T-helper 17 cell (primary cell): ENCODE measurements around the gene RMDN3. TPM values are rescaled to one million over a fixed set of nuclear protein-coding genes. Genes with fewer than 3 reads are reported as not detected.

Experiments
- ATAC-seq: fragments of 150-1000 bp; cut with Tn5 transposase; 2 replicates; pipeline ENCODE4 v1.10.0; 2021; ENCODE audit warnings: mild to moderate bottlenecking, moderate library complexity
- DNase-seq, 3 donors: peaks; one replicate each; pipeline versions ENCODE4 v3.0.0 to v3.0.0-alpha.2; 2020 to 2021
- H3K9me3 ChIP-seq: one replicate; pipeline ENCODE4 v1.7.0; 2013; ENCODE audit warnings: low read length, mild to moderate bottlenecking; ENCODE audit not compliant: control insufficient read depth, poor library complexity, severe bottlenecking
- H3K27ac Mint-ChIP-seq: one replicate; pipeline ENCODE4 v1.8.0; 2022; ENCODE audit warnings: mild to moderate bottlenecking, moderate library complexity, mixed read lengths
- H3K27me3 Mint-ChIP-seq: one replicate; pipeline ENCODE4 v1.8.0; 2022; ENCODE audit warnings: mixed read lengths
- H3K36me3 Mint-ChIP-seq: one replicate; pipeline ENCODE4 v1.8.0; 2022; ENCODE audit warnings: low read depth, mixed read lengths
- H3K4me1 Mint-ChIP-seq: one replicate; pipeline ENCODE4 v1.8.0; 2022; ENCODE audit warnings: mild to moderate bottlenecking, mixed read lengths
- H3K4me3 Mint-ChIP-seq: one replicate; pipeline ENCODE4 v1.8.0; 2022; ENCODE audit warnings: mild to moderate bottlenecking, moderate library complexity, mixed read lengths
- total RNA-seq, 4 donors: library from RNA in 2 of 4; stranded (reverse) in 2 of 4; gene quantifications; one replicate each; pipeline ENCODE4 v1.2.3 and lab custom pipeline; 2022 to 2026

RMDN3 gene
- total RNA-seq, 2 donors from 2014 or later = 31.4 to 33.1 TPM

DNA sequence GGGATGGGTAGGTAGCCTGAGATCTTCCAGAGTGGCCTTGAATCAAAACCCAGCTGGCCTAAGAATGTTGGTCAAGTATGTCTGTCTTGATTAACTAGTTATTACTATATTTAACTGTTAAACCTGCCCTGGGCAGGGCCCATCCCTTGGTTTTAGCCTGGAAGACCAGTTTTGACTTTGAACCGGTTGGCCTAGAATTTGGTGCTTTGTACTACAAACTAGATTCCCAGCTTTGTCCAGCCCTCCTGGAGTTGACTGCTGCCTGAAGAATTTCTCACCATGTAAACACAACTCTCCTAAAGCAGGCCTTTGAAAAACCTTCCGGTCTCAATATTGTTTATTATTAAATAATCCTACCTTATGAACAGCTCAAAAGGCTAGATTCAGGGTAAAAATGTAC is 30.8 kb upstream of the RMDN3 start:
- Mint-ChIP-seq H3K27ac (no peak overlapping the region), H3K4me3 (no peak overlapping the region), H3K36me3 (no peaks in the 10 kb centered on the region), H3K27me3 (no peaks in the 10 kb centered on the region), H3K4me1 (peaks cover 29% of the 10 kb centered on the region)
- ATAC-seq (no peak), DNase-seq (no peak)
- H3K9me3 ChIP-seq = no peaks in the 10 kb centered on the region

DNA sequence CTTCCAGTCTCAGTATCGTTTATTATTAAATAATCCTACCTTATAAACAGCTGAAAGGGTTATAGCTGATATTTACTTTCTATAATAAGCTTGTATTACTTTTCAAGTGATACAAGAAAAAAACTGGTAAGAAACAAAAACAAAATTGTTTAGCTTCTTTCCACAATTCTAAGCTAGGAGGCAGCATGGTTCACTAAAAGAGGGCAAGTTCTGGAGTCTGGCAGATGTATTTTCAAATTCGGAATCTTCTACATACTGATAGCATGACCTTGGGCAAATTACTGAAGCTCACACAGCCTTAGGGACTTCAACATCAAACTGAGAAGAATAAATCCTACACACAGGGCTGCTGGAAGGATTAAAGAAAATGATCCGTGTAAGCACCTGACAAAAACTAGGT is 30.1 kb upstream of the RMDN3 start:
- Mint-ChIP-seq H3K4me3 (no peak overlapping the region), H3K4me1 (peaks cover 29% of the 10 kb centered on the region), H3K27ac (no peak overlapping the region), H3K36me3 (no peaks in the 10 kb centered on the region), H3K27me3 (no peaks in the 10 kb centered on the region)
- no peak for ATAC-seq
- no peaks in the 10 kb centered on the region for H3K9me3 ChIP-seq
- no peak for DNase-seq

DNA sequence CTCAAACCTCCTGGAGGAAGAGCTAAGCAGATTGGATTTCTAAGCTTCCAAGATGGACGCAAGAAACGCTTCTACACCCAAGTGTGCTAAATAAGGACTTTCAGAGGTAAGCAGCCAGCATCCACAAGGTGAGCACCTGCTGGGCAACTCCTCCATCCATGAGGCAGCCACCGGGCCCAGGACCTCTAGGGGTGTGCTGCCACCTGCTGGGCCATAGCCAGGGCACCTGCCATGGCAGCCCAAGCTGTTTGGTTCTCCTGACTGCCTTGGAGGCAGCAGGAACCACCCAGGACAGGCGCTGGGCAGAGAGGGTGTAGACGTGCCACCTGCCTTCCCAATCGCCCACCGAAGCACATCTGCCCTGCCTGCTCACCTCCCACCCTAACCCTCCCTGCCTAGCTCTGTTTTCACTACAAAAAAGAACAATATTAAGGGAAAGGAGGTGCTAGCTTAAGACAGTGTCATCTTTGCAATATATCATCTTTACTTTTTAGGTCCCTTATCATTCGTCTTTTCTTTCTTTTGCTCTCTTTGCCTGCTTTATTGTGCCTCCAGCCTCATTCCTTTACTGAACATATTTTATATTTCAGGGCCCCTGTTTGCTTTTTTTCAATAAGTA is 27.7 kb upstream of the RMDN3 start:
- H3K9me3 ChIP-seq = no peaks in the 10 kb centered on the region
- H3K27ac Mint-ChIP-seq = no peak overlapping the region
- DNase-seq = peak; percentile 64 to 80 (median 68)
- H3K27me3 Mint-ChIP-seq = no peaks in the 10 kb centered on the region
- H3K4me1 Mint-ChIP-seq = peaks cover 19% of the 10 kb centered on the region
- H3K36me3 Mint-ChIP-seq = peaks cover 5% of the 10 kb centered on the region
- H3K4me3 Mint-ChIP-seq = no peak overlapping the region
- ATAC-seq = peak; percentile 92

DNA sequence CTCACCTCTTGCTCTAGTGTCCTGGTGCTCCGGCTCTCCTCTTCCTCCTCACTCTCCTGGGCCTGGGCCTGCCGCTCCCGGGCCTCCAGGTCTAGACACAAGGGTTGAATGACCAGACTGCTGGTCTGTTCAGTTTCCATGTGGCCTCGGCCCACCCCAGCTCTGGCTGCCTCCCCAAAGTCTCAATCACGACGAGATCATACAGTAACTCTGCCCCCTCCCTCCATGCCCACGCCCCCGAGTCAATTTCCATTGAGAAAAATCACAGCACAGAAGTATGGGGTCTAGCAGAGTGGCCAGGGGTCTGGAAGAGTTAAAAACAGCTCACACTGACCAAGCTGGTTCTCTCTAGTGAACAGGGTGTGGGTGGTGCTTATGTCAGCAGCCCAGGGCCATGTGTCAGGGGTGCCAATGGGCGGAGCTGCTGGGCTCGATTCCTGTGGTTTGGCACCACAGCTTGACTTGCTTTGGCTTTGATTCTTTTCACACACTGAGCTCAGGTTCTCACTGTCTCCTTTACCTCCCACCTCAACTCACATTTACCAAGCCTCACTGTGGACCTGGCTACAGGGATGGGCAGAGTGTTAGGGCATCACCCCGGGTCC is 21.6 kb upstream of the RMDN3 start:
- Mint-ChIP-seq H3K4me3 (no peak overlapping the region), H3K27ac (no peak overlapping the region), H3K27me3 (no peaks in the 10 kb centered on the region), H3K36me3 (peaks cover 9% of the 10 kb centered on the region), H3K4me1 (peaks cover 6% of the 10 kb centered on the region)
- DNase-seq = no peak
- no peaks in the 10 kb centered on the region for H3K9me3 ChIP-seq
- ATAC-seq = peak; percentile 59

DNA sequence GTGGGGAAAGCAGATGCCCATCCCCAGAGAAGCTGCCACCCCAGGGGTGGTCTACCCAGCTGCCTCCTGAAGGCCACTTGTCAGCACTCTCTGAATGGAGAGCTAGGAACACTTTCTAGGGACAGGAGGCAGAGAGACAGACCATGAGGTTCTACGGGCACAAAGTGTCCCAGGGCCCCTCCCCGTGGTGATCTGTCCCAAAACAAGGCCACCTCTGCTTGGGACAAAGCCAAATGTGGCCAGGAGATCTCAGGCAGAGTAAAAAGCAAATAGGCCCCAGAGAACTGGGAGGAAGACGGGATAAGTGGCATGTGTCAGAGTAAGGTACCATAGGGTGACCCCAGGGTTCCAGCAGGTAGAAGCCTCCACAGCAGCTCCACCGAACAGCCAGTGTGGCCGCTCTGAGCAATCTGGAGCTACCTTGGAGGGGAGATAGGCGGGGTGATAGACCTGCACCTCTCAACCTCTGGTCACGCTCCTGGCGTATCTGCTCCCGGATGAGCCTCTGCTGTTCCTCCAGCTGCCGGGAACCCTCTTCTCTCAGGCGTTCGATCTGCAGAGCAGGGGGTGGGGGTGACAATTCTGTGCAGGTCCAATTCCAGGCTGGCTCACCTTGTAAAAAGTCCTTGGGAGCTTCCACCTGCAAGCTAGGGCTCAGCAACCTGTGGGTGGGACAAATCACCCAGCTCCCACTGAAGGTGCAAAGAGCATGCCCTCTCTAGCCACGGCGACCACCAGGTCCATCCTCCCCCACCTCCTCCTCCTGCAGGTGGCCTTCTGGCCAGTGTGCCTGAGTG is 20.9 kb upstream of the RMDN3 start:
- H3K9me3 ChIP-seq = no peaks in the 10 kb centered on the region
- no peak overlapping the region for H3K27ac Mint-ChIP-seq
- DNase-seq (no peak), ATAC-seq (no peak)
- no peaks in the 10 kb centered on the region for H3K27me3 Mint-ChIP-seq
- peaks cover 9% of the 10 kb centered on the region for H3K36me3 Mint-ChIP-seq
- H3K4me3 Mint-ChIP-seq = no peak overlapping the region
- peaks cover 6% of the 10 kb centered on the region for H3K4me1 Mint-ChIP-seq

DNA sequence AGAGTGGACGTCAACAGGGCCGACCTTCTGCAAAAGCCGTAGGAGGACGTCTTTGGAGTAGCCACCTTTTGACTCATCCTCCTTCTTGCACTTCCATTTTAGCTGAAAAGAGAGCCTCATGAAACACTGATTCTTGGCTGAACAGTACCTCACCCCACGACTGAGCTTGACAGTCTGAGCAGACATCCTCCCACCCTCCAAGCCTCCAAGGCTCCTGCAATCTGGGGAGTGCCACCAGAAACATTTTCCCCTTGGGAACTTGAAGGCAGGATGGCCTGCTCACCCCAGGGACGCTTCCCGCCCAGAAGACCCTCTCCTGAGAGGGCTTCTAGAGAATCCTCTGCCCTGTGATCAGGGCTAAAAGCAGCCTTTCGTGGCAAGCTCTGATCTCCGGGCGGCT is 20.0 kb upstream of the RMDN3 start:
- peaks cover 8% of the 10 kb centered on the region for H3K4me1 Mint-ChIP-seq
- no peak overlapping the region for H3K4me3 Mint-ChIP-seq
- peaks cover 9% of the 10 kb centered on the region for H3K36me3 Mint-ChIP-seq
- H3K9me3 ChIP-seq = no peaks in the 10 kb centered on the region
- peak overlapping the region; percentile 82 for H3K27ac Mint-ChIP-seq
- DNase-seq (no peak), ATAC-seq (no peak)
- no peaks in the 10 kb centered on the region for H3K27me3 Mint-ChIP-seq

DNA sequence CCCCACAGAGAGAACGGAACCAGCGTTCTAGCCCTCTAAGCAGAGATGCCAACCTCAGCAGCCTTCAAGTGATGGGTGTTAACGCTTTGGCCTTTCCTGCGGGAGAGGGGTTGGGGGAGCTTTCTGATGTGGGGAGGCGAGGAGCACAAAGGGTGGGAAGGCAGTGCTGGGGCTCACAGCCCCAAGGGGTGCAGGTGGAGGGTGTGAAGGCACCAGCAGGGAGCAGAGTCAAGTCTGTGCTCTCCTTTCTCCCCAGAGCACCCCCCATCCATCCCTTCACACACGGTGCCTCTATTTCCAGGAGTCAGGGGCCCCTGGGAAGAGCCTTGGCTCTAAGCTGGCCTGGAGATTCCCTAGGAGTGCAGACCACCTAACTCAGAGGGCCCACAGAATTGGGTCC is 18.8 kb upstream of the RMDN3 start:
- no peaks in the 10 kb centered on the region for H3K27me3 Mint-ChIP-seq
- peaks cover 5% of the 10 kb centered on the region for H3K36me3 Mint-ChIP-seq
- peak overlapping the region; percentile 82 for H3K27ac Mint-ChIP-seq
- H3K4me1 Mint-ChIP-seq = peaks cover 17% of the 10 kb centered on the region
- no peak overlapping the region for H3K4me3 Mint-ChIP-seq
- no peak for DNase-seq
- ATAC-seq = no peak
- H3K9me3 ChIP-seq = no peaks in the 10 kb centered on the region

DNA sequence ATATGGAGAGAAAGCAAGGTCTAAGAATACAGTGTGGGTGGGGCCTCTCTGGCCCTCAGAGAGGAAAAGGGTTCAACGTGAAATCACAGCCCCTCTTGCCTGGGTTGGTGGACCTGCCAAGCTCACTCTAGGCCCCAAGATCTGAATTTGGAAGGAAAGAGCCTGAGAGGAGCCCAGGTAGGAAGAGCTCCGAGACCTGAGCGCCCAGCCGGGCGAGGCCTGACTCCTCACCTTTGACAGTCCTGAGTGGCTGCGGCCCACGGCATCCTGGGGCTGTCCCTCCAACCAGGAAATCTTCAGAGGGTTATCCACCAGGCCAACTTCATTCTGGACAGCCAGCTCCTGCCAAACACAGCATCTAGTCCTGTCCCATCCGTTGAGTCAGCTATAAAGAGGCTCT is 18.4 kb upstream of the RMDN3 start:
- DNase-seq (no peak), ATAC-seq (no peak)
- Mint-ChIP-seq H3K27me3 (no peaks in the 10 kb centered on the region), H3K4me3 (no peak overlapping the region), H3K36me3 (peaks cover 5% of the 10 kb centered on the region), H3K27ac (peak overlapping the region; percentile 82), H3K4me1 (peaks cover 17% of the 10 kb centered on the region)
- no peaks in the 10 kb centered on the region for H3K9me3 ChIP-seq

DNA sequence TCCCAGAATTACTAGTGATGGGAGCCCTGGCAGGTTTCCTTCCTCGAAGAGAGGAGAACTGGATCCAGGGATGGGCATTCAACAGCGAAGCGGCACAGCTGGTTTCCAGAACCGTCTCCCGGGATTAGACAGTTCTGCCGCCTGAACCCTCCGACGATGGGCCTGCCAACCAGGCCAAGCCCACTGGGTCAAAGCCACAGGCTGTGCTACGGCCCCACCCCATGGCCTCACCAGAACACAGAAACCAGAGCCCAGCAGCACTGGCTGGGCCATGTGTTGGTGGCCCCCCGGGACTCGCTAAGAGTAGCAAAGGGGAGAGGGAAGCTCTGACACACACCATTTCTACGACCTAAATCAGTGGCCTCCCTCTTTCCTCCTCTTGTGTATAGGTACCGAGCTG is 17.0 kb upstream of the RMDN3 start:
- DNase-seq = no peak
- Mint-ChIP-seq H3K4me1 (peaks cover 19% of the 10 kb centered on the region), H3K4me3 (no peak overlapping the region), H3K27me3 (no peaks in the 10 kb centered on the region), H3K27ac (no peak overlapping the region), H3K36me3 (peaks cover 5% of the 10 kb centered on the region)
- no peak for ATAC-seq
- H3K9me3 ChIP-seq = no peaks in the 10 kb centered on the region

DNA sequence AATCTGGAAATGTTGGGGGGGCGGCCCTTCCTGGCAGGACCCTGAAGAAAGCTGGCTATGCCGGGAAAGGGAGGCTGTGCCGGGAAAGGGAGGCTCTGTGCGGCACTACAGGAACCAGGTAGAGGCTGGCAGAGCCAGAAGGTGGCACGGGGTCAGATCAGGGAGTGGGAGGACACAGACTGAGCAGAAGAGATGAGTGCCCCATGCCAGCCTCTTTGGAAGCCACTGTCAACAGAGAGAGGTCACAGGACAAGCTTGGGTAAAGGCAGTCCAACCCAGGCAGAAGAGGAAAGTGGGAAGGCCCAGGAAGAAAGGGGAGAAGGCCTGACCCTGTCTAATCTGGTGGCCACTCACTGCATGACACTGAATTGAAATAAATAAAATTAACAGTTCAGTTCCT is 16.2 kb upstream of the RMDN3 start:
- ATAC-seq (no peak), DNase-seq (no peak)
- H3K27ac Mint-ChIP-seq = no peak overlapping the region
- no peak overlapping the region for H3K4me3 Mint-ChIP-seq
- peaks cover 13% of the 10 kb centered on the region for H3K4me1 Mint-ChIP-seq
- H3K27me3 Mint-ChIP-seq = no peaks in the 10 kb centered on the region
- peaks cover 3% of the 10 kb centered on the region for H3K36me3 Mint-ChIP-seq
- H3K9me3 ChIP-seq = no peaks in the 10 kb centered on the region

DNA sequence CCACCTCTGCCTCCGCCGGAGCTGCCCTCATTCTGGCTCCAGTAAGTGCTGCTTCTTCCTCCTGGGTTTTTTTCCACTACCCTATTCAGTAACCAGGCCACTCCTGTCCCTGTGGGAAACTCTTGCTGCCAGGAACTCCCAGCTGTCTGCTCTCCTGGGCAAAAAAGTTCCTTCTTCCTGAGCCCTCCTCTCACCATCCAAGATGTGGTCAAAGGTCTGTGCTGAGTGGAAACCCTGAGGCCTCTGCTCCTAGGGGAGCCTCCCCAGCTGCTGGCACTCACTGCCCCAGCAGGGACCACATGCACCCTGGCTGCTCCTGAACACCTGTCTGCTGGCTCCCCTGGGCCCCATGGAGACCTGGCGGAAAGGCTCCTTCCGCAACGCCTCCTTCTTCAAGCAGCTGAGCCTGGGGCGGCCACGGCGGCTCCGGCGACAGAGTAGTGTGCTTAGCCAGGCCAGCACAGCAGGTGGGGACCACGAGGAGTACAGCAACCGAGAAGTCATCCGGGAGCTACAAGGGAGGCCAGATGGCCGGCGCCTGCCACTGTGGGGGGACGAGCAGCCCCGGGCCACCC is 15.2 kb upstream of the RMDN3 start:
- peak overlapping the region; percentile 79 for H3K27ac Mint-ChIP-seq
- H3K36me3 Mint-ChIP-seq = peaks cover 3% of the 10 kb centered on the region
- H3K4me3 Mint-ChIP-seq = peak overlapping the region; percentile 53
- ATAC-seq (no peak), DNase-seq (no peak)
- peaks cover 17% of the 10 kb centered on the region for H3K4me1 Mint-ChIP-seq
- H3K27me3 Mint-ChIP-seq = no peaks in the 10 kb centered on the region
- H3K9me3 ChIP-seq = no peaks in the 10 kb centered on the region

DNA sequence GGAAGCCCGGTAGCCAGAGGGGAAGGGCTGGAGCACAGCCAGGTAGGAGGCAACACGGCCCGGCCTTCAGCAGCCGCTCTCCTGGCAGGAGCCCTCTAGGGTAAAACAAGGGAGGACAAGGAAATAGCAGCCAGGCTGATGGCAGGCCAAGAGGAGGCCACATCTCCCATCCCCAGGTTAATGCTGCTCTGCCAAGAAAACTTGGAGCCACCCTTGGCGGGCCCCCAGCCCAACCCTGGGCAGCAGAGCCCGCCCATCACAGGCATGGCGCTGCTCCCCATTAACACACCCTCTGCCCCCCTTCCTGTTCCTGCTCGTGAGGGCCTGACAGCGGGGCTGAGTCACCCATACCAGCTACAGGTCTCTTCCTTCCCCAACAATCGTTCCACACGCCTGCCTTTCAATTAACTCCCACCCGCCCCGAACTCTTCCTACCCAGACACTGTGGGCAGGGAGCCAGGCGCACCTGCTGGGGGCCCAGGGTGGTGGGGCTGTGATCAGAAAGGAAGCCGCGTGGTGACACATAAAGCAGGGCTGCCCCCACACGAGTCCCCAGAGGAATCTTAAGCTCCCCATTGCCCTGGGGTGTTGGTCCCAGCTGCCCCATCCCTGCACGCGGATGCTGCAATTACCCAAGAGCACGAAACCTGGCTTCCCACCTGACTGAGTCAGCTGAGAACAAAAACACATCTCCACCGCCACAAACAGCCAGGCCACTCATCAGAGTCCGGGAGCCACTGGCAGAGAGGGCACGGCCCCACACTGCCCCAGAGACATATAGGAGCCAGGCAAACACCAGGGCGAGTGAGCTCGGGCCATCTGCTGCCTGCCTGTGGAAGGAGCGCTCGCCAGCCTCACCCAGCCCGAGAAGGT is 14.5 kb upstream of the RMDN3 start, which contains the start of gene C15orf62:
C15orf62 (plus strand) TSS at position 707 of the 873 bp plus-strand sequence. CDS start 516 bp downstream, outside the sequence.
- H3K9me3 ChIP-seq = no peaks in the 10 kb centered on the region
- H3K36me3 Mint-ChIP-seq = no peaks in the 10 kb centered on the region
- H3K27me3 Mint-ChIP-seq = no peaks in the 10 kb centered on the region
- H3K27ac Mint-ChIP-seq = peak within 1 kb of the TSS; percentile 79
- H3K4me1 Mint-ChIP-seq = peaks cover 21% of the 10 kb centered on the region
- ATAC-seq = no peak
- DNase-seq = no peak
- peak within 1 kb of the TSS; percentile 61 for H3K4me3 Mint-ChIP-seq
